Stomach smooth muscle (tissue), 2 donors: Measurements from ENCODE around the gene AXIN1.
"Not testable (repeated sequence)": the region's sequence is repeated elsewhere in the genome, so short reads cannot be mapped to it uniquely, and the experiment has no call there.

Source experiments
- H3K27ac ChIP-seq: one replicate; pipeline ENCODE4 v1.7.0; 2013; ENCODE audit warnings: mild to moderate bottlenecking, low read length, inconsistent platforms
- H3K27me3 ChIP-seq, 2 donors: one replicate each; pipeline ENCODE4 v1.7.0; 2013; ENCODE audit warnings: low read length in 2 of 2; ENCODE audit not compliant: insufficient read depth in 2 of 2, control insufficient read depth in 1 of 2
- H3K36me3 ChIP-seq, 2 donors: one replicate each; pipeline ENCODE4 v1.7.0; 2013; ENCODE audit warnings: low read length in 2 of 2; ENCODE audit not compliant: control insufficient read depth in 2 of 2, insufficient read depth in 2 of 2
- H3K4me1 ChIP-seq: one replicate; pipeline ENCODE4 v1.7.0; 2013; ENCODE audit warnings: low read length; ENCODE audit not compliant: control insufficient read depth, insufficient read depth
- H3K4me3 ChIP-seq, 2 donors: one replicate each; pipeline ENCODE4 v1.7.0; 2013; ENCODE audit warnings: low read length in 2 of 2
- H3K9ac ChIP-seq, 2 donors: one replicate each; pipeline ENCODE4 v1.7.0; 2013; ENCODE audit warnings: low read length in 2 of 2, mild to moderate bottlenecking in 1 of 2
- H3K9me3 ChIP-seq, 2 donors: one replicate each; pipeline ENCODE4 v1.7.0; 2013; ENCODE audit warnings: low read length in 2 of 2; ENCODE audit not compliant: control insufficient read depth in 2 of 2
- donor health status: healthy.
- donor health status: Pancreatic carcinoma.

AXIN1 gene

GRCh38 chr16:267562-267961 lies 85.0 kb downstream of the AXIN1 start:
- H3K9ac ChIP-seq, H3K9me3 ChIP-seq, H3K27ac ChIP-seq, H3K4me3 ChIP-seq, H3K27me3 ChIP-seq, H3K4me1 ChIP-seq: not testable (repeated sequence)
- peaks cover 8 to 14% of the 10 kb centered on the region in 2 donors for H3K36me3 ChIP-seq

DNA sequence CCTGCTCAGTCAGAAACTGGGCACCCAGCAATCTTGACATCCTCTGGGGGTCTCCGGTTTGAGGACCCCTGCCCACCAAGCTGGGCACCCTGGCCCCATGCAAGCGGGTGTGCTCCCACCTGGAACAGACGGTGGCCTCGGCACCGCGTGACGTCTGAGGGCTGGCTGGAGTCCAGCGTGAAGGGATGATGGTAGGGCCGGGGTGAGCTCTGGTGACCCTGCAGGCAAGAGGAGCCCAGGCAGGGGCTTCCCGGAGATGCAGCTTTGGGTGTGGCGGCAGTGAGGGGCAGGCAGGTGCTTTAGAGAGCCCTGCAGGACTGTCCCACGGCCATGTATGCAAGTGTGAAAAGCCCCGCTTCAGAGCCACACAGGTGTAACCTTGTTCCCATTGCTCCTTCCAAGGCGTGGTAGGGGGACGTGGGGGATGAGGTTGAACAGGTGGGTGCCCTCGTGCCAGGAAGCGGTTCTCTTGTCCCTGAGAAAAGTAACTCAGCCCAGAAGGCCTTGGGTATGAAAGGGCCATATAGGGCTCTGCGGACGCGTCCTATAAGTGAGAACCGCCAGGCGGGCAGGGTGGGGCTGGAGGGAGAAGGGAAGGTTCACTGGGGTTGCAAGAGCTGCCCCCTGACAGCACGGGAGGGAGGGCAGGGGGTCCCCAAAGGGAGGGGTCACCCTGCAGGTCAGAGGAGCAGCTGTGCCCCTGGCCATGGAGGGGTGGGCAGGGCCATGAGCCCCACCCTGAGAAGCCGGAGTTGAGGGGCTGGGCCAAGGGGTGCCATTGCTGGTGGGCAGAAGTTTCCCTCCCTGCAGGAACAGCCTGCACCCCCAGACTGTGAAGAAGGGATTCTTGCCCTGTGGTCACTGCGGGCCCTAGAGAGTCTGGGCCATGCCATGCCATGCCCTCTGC lies 86.0 kb downstream of the AXIN1 start:
- H3K9ac ChIP-seq: no peak overlapping the region
- H3K27ac ChIP-seq: no peak overlapping the region
- H3K36me3 ChIP-seq: peaks cover 19 to 24% of the 10 kb centered on the region in 2 donors
- no peaks in the 10 kb centered on the region for H3K27me3 ChIP-seq
- H3K4me1 ChIP-seq: no peaks in the 10 kb centered on the region
- H3K9me3 ChIP-seq: no peaks in the 10 kb centered on the region
- H3K4me3 ChIP-seq: no peak overlapping the region

- no peak overlapping the region for H3K9ac ChIP-seq
- H3K36me3 ChIP-seq: peaks cover 26 to 27% of the 10 kb centered on the region in 2 donors
- H3K27me3 ChIP-seq: no peaks in the 10 kb centered on the region
- H3K4me3 ChIP-seq: no peak overlapping the region
- H3K4me1 ChIP-seq: no peaks in the 10 kb centered on the region
- no peaks in the 10 kb centered on the region for H3K9me3 ChIP-seq
- no peak overlapping the region for H3K27ac ChIP-seq
Observed at GRCh38 chr16:265711-266110, 86.8 kb downstream of the AXIN1 start.

- H3K9me3 ChIP-seq: no peaks in the 10 kb centered on the region
- H3K9ac ChIP-seq: no peak overlapping the region
- peaks cover 29 to 32% of the 10 kb centered on the region in 2 donors for H3K36me3 ChIP-seq
- no peaks in the 10 kb centered on the region for H3K4me1 ChIP-seq
- H3K4me3 ChIP-seq: no peak overlapping the region
- H3K27me3 ChIP-seq: no peaks in the 10 kb centered on the region
- H3K27ac ChIP-seq: no peak overlapping the region
Observed at GRCh38 chr16:265002-265529, 87.5 kb downstream of the AXIN1 start.

DNA sequence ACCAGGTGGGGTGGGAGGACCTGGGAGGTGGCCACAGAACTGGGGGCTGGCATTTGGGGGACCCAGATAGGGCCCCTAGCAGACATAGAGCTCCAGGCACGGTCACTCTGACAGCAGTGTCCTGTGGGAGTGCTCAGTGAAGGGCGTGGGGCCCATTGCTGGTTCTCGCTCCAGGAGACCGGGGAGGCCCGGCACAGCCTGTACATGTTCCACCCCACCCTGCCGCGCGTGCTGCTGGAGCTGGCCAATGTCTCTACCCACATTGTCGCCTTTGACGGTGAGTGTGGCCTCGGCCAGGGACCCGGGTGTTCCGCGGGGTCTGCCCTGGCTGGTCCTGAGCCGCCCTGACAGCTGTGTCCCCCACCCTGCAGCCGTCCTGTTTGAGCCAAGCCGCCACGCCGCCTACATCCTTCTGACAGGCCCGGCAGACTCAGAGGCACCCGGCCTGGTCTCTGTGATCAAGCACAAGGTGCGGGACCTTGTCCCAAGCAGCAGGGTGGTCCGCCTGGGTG lies 88.0 kb downstream of the AXIN1 start:
- H3K27ac ChIP-seq: no peak overlapping the region
- no peaks in the 10 kb centered on the region for H3K9me3 ChIP-seq
- no peak overlapping the region for H3K4me3 ChIP-seq
- H3K27me3 ChIP-seq: no peaks in the 10 kb centered on the region
- H3K4me1 ChIP-seq: no peaks in the 10 kb centered on the region
- H3K9ac ChIP-seq: no peak overlapping the region
- peaks cover 33 to 37% of the 10 kb centered on the region in 2 donors for H3K36me3 ChIP-seq

DNA sequence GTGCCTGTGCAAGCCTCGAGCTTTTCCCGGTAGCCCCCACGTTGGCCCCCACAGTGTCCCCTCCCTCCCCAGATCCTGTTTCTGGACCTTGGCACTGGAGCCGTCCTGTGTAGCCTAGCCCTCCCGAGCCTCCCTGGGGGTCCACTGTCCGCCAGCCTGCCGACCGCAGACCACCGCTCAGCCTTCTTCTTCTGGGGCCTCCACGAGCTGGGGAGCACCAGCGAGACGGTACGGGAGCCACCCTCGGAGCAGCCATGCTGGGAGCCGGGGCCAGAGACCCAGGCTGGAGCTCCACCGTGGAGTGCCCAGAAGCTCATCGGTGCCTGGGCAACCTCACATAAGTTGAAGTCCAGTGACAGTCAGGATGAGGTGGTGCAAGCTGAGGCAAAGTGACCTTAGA lies 88.6 kb downstream of the AXIN1 start:
- Histone ChIP-seq H3K27me3 (no peaks in the 10 kb centered on the region), H3K36me3 (peaks cover 33 to 37% of the 10 kb centered on the region in 2 donors), H3K9me3 (no peaks in the 10 kb centered on the region), H3K27ac (no peak overlapping the region), H3K4me3 (no peak overlapping the region), H3K4me1 (no peaks in the 10 kb centered on the region), H3K9ac (no peak overlapping the region)

- Histone ChIP-seq H3K27me3 (no peaks in the 10 kb centered on the region), H3K36me3 (peaks cover 33 to 37% of the 10 kb centered on the region in 2 donors), H3K27ac (no peak overlapping the region), H3K4me3 (no peak overlapping the region), H3K9me3 (no peaks in the 10 kb centered on the region), H3K9ac (no peak overlapping the region), H3K4me1 (no peaks in the 10 kb centered on the region)
Observed at GRCh38 chr16:263182-263774, 89.2 kb downstream of the AXIN1 start.

- no peak overlapping the region for H3K4me3 ChIP-seq
- H3K4me1 ChIP-seq: no peaks in the 10 kb centered on the region
- no peaks in the 10 kb centered on the region for H3K27me3 ChIP-seq
- no peaks in the 10 kb centered on the region for H3K9me3 ChIP-seq
- H3K27ac ChIP-seq: no peak overlapping the region
- peaks cover 33 to 37% of the 10 kb centered on the region in 2 donors for H3K36me3 ChIP-seq
- H3K9ac ChIP-seq: no peak overlapping the region
Observed at GRCh38 chr16:262121-262745, 90.3 kb downstream of the AXIN1 start.

GRCh38 chr16:261031-261691 lies 91.4 kb downstream of the AXIN1 start:
- H3K4me3 ChIP-seq: no peak overlapping the region
- H3K36me3 ChIP-seq: peaks cover 33 to 37% of the 10 kb centered on the region in 2 donors
- no peak overlapping the region for H3K27ac ChIP-seq
- H3K27me3 ChIP-seq: no peaks in the 10 kb centered on the region
- H3K9me3 ChIP-seq: no peaks in the 10 kb centered on the region
- no peak overlapping the region for H3K9ac ChIP-seq
- H3K4me1 ChIP-seq: no peaks in the 10 kb centered on the region

- peaks cover 38 to 41% of the 10 kb centered on the region in 2 donors for H3K36me3 ChIP-seq
- H3K27ac ChIP-seq: no peak overlapping the region
- no peaks in the 10 kb centered on the region for H3K9me3 ChIP-seq
- no peaks in the 10 kb centered on the region for H3K4me1 ChIP-seq
- H3K9ac ChIP-seq: no peak overlapping the region
- no peak overlapping the region for H3K4me3 ChIP-seq
- H3K27me3 ChIP-seq: no peaks in the 10 kb centered on the region
Observed at GRCh38 chr16:260326-260725, 92.2 kb downstream of the AXIN1 start.
